Measurements from ENCODE around the gene CLIP1. TPM values are rescaled to one million over a fixed set of nuclear protein-coding genes. Genes with fewer than 3 reads are reported as not detected.
"Not testable (repeated sequence)": the region's sequence is repeated elsewhere in the genome, so short reads cannot be mapped to it uniquely, and the experiment has no call there.

Gene CLIP1
- total and polyA plus RNA-seq, 2 experiments from 2014 or later, result 61.7 to 74.5 TPM

DNA sequence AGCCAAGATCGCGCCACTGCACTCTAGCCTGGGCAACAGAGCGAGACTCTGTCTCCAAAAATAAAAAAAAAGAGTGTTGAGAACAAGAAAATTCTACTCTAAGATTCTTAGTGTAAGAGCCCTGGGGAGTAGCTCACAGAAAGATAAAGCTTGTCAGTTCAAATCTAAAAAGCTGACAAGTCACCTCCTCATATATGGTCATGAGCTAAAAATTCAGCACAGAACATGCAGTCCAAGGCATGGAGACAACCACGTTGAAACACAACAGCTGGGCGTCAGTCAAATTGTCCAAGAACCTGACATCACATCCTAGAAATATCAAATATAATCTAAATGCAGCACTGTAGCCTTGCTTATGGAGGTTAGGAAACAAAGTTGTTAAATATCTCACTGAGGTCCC lies 47.8 kb downstream of the CLIP1 start:
- in situ Hi-C loops (cut with MboI), result no loop called here

DNA sequence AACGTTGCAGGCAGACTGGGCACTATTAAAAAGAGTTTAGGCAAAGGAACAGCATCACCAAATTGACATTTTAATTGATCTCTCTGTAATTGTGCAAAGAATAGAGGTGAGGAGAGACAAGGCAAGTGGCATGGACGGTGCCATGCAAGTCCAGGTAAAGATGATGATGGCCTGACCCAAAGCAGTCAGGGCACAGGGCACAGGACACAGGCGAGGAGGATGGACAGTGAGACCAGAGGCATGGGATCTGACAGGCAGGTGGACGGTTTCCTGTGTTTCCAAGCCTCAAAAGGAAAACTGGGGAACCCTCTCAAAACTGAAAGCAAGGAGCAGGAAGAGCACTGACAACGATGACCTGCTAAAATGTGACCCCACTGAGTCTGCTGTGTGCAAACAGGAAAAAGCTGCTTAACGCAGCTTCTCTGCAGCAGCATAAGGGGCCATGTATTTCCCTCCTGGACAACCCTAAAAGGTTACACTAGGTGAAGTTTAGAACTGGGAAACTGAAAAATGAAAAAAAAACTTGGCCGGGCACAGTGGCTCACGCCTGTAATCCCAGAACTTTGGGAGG lies 50.9 kb downstream of the CLIP1 start:
- H3K9me3 ChIP-seq (ENCODE audit: low read depth), result no peaks in the 10 kb centered on the region
- no peak for TF ChIP-seq EZH2 (IDR thresholded peaks at IDR 0.05; ENCODE audit: insufficient read depth, poor library complexity, severe bottlenecking)
- no peak for TF ChIP-seq EZH2phosphoT487 (IDR thresholded peaks at IDR 0.05; ENCODE audit: insufficient read depth, low read depth)
- H3F3A ChIP-seq (ENCODE audit: insufficient read depth), result peaks cover 24% of the 10 kb centered on the region
- no peak overlapping the region for H3K27ac ChIP-seq
- H3K4me3 ChIP-seq, result no peak overlapping the region
- H3K27me3 ChIP-seq (replicated peaks; ENCODE audit: insufficient read depth), result no peaks in the 10 kb centered on the region
- in situ Hi-C loops (cut with MboI), result no loop called here
- H4K20me1 ChIP-seq (ENCODE audit: insufficient read depth), result no peaks in the 10 kb centered on the region
- H3K36me3 ChIP-seq (ENCODE audit: low read depth), result peaks cover 21% of the 10 kb centered on the region; the same call in 1 of the 2 replicates
- peaks cover 91% of the 10 kb centered on the region for H3K79me2 ChIP-seq (ENCODE audit: insufficient read depth)
- 60 to 61% methylated on average over 8 of the region's 8 CpGs for WGBS, 2 experiments (ENCODE audit: low coverage in 1 of 2, low lambda C conversion rate in 2 of 2, missing lambda C conversion rate in 2 of 2)
- H3K4me2 ChIP-seq (ENCODE audit: unreplicated experiment), result no peak overlapping the region
- H2AFZ ChIP-seq, result no peak overlapping the region
- H3K4me1 ChIP-seq (ENCODE audit: insufficient read depth), result peaks cover 24% of the 10 kb centered on the region
- no peak overlapping the region for H3K9ac ChIP-seq
- DNase-seq, result no peak
- no peaks in the 10 kb centered on the region for H3K9me2 ChIP-seq (ENCODE audit: insufficient read depth)

More for the DNA sequence above, 47.8 kb downstream of the CLIP1 start:
- Histone ChIP-seq H3K4me1 (ENCODE audit: insufficient read depth) (no peaks in the 10 kb centered on the region), H3K27ac (no peak overlapping the region), H2AFZ (no peak overlapping the region), H3F3A (ENCODE audit: insufficient read depth) (no peaks in the 10 kb centered on the region), H3K36me3 (ENCODE audit: low read depth) (peaks cover 31% of the 10 kb centered on the region), H3K9me2 (ENCODE audit: insufficient read depth) (no peaks in the 10 kb centered on the region), H3K79me2 (ENCODE audit: insufficient read depth) (peaks cover 85% of the 10 kb centered on the region), H4K20me1 (ENCODE audit: insufficient read depth) (no peaks in the 10 kb centered on the region), H3K4me2 (ENCODE audit: unreplicated experiment) (no peak overlapping the region), H3K9me3 (ENCODE audit: low read depth) (no peaks in the 10 kb centered on the region), H3K9ac (no peak overlapping the region), H3K4me3 (no peak overlapping the region), H3K27me3 (replicated peaks; ENCODE audit: insufficient read depth) (no peaks in the 10 kb centered on the region)
- TF ChIP-seq EZH2 (IDR thresholded peaks at IDR 0.05; ENCODE audit: insufficient read depth, poor library complexity, severe bottlenecking) (no peak), EZH2phosphoT487 (IDR thresholded peaks at IDR 0.05; ENCODE audit: insufficient read depth, low read depth) (no peak)
- no peak for DNase-seq
- WGBS, 2 experiments (ENCODE audit: low coverage in 1 of 2, low lambda C conversion rate in 2 of 2, missing lambda C conversion rate in 2 of 2), result 78 to 79% methylated on average over 5 of the region's 5 CpGs

GRCh38 chr12:122368361-122369073 lies 54.0 kb downstream of the CLIP1 start:
- Histone ChIP-seq H3K79me2 (ENCODE audit: insufficient read depth) (peaks cover 86% of the 10 kb centered on the region), H3K4me2 (ENCODE audit: unreplicated experiment) (peak overlapping the region; percentile 70), H4K20me1 (ENCODE audit: insufficient read depth) (no peaks in the 10 kb centered on the region), H3K36me3 (ENCODE audit: low read depth) (peaks cover 5% of the 10 kb centered on the region; the same call in 1 of the 2 replicates), H3K9ac (peak overlapping the region; percentile 61), H3K9me3 (ENCODE audit: low read depth) (no peaks in the 10 kb centered on the region), H3K27me3 (replicated peaks; ENCODE audit: insufficient read depth) (no peaks in the 10 kb centered on the region), H3K4me1 (ENCODE audit: insufficient read depth) (peaks cover 36% of the 10 kb centered on the region), H3F3A (ENCODE audit: insufficient read depth) (peaks cover 34% of the 10 kb centered on the region), H3K9me2 (ENCODE audit: insufficient read depth) (no peaks in the 10 kb centered on the region), H3K27ac (peak overlapping the region; percentile 91), H2AFZ (peak overlapping the region; percentile 6; the same call in 1 of the 2 replicates), H3K4me3 (peak overlapping the region; percentile 19; the same call in 1 of the 2 replicates)
- in situ Hi-C loops (cut with MboI), result no loop called here
- DNase-seq, result peak; percentile 46
- TF ChIP-seq EZH2 (IDR thresholded peaks at IDR 0.05; ENCODE audit: insufficient read depth, poor library complexity, severe bottlenecking) (no peak), EZH2phosphoT487 (IDR thresholded peaks at IDR 0.05; ENCODE audit: insufficient read depth, low read depth) (no peak)
- WGBS, 2 experiments (ENCODE audit: low coverage in 1 of 2, low lambda C conversion rate in 2 of 2, missing lambda C conversion rate in 2 of 2), result 55% methylated on average over 10 of the region's 10 CpGs

GRCh38 chr12:122367632-122368031 lies 54.8 kb downstream of the CLIP1 start:
- peak overlapping the region; percentile 91 for H3K27ac ChIP-seq
- H3F3A ChIP-seq (ENCODE audit: insufficient read depth), result peaks cover 34% of the 10 kb centered on the region
- H3K27me3 ChIP-seq (replicated peaks; ENCODE audit: insufficient read depth); in situ Hi-C loops (cut with MboI); H2AFZ ChIP-seq; H3K9me3 ChIP-seq (ENCODE audit: low read depth); H3K4me3 ChIP-seq; H3K36me3 ChIP-seq (ENCODE audit: low read depth); H3K9me2 ChIP-seq (ENCODE audit: insufficient read depth); H4K20me1 ChIP-seq (ENCODE audit: insufficient read depth); DNase-seq: not testable (repeated sequence)
- peak overlapping the region; percentile 61; the same call in 1 of the 2 replicates for H3K9ac ChIP-seq
- H3K4me2 ChIP-seq (ENCODE audit: unreplicated experiment), result peak overlapping the region; percentile 70
- H3K4me1 ChIP-seq (ENCODE audit: insufficient read depth), result peaks cover 41% of the 10 kb centered on the region
- peaks cover 86% of the 10 kb centered on the region for H3K79me2 ChIP-seq (ENCODE audit: insufficient read depth)
